PC-3 (cell line): ENCODE data around the gene ITPKC.

Experiments
- EZH2 ChIP-seq: fragments of 300-600 bp; sonication (generic); IDR thresholded peaks from one replicate; pipeline ENCODE4 v1.6.1; 2017; ENCODE audit warnings: antibody characterized with exemption, mild to moderate bottlenecking, low read length; ENCODE audit not compliant: unreplicated experiment
- EZH2phosphoT487 ChIP-seq: fragments of 300-600 bp; sonication (generic); IDR thresholded peaks from 2 replicates; pipeline ENCODE4 v1.6.1; 2018; ENCODE audit warnings: mild to moderate bottlenecking, antibody characterized with exemption, low read length, borderline replicate concordance
- TF ChIP-seq, protein P1 (sequence below): fragments of 300-600 bp; sonication (generic); conservative IDR thresholded peaks from 2 replicates; pipeline ENCODE4 v1.5.1; 2017; ENCODE audit warnings: antibody characterized with exemption, low read depth, mild to moderate bottlenecking, low read length

DNA sequence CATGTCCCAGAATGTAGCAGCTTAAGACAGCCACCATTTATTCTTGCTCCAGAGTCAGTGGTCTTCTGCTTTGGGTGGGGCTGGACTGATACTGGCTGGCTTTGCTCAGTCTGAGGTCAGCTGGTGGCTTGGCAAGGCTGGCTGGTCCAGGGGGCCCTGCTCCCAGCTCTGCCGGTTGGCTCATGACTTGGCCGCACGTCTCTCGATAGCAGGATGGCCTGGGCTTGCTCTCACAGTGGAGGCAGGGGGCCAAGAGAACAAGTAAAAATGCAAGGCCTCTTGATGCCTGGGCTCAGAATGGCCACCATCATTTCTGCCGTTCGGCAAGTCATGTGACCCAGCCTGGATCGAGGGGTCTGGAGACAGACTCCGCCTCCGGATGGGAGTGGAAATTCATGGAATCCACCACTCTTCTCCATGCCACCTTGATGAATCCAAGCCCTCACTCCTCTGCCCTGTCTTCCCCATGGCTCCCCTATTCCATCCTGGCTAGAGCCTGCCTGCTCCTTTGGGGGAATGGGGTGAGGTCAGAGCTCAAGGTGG is 20.3 kb downstream of the ITPKC start:
- TF ChIP-seq, protein P1, sequence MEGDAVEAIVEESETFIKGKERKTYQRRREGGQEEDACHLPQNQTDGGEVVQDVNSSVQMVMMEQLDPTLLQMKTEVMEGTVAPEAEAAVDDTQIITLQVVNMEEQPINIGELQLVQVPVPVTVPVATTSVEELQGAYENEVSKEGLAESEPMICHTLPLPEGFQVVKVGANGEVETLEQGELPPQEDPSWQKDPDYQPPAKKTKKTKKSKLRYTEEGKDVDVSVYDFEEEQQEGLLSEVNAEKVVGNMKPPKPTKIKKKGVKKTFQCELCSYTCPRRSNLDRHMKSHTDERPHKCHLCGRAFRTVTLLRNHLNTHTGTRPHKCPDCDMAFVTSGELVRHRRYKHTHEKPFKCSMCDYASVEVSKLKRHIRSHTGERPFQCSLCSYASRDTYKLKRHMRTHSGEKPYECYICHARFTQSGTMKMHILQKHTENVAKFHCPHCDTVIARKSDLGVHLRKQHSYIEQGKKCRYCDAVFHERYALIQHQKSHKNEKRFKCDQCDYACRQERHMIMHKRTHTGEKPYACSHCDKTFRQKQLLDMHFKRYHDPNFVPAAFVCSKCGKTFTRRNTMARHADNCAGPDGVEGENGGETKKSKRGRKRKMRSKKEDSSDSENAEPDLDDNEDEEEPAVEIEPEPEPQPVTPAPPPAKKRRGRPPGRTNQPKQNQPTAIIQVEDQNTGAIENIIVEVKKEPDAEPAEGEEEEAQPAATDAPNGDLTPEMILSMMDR, result no peak
- TF ChIP-seq EZH2phosphoT487 (no peak), EZH2 (no peak)
